ENCODE data around the gene NME9. TPM values are rescaled to one million over a fixed set of nuclear protein-coding genes. Genes with fewer than 3 reads are reported as not detected.

NME9 gene
- total RNA-seq, 1 donor from 2014 or later = not detected

GRCh38 chr3:138363322-138363721 is 33.7 kb upstream of the NME9 start:
- DNase-seq (ENCODE audit: low read depth, low spot score) = no peak

- no peak for DNase-seq (ENCODE audit: low read depth, low spot score)
These were observed 32.9 kb upstream of the NME9 start for GRCh38 chr3:138362538-138362937.

DNA sequence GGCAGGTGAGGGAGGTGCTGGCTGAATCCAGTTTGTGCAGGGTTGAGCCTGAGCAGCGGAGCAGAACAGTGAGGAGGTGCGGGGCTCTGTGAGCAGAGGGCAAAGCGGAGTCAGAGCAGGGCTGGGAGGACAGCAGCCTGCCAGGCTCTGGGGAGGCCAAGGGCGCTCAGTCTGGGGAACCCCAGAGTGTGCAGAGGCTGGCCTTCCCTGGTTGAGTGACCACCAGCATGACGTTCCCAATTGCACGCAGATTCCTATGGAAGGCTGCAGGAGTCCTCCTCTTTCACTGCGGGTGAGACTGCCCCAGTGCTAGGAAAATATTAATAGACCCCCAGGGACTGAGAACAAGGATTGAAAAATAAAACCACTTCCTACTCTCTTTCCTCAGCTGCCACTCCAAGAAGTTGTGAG is 31.9 kb upstream of the NME9 start:
- DNase-seq (ENCODE audit: low read depth, low spot score) = no peak

DNA sequence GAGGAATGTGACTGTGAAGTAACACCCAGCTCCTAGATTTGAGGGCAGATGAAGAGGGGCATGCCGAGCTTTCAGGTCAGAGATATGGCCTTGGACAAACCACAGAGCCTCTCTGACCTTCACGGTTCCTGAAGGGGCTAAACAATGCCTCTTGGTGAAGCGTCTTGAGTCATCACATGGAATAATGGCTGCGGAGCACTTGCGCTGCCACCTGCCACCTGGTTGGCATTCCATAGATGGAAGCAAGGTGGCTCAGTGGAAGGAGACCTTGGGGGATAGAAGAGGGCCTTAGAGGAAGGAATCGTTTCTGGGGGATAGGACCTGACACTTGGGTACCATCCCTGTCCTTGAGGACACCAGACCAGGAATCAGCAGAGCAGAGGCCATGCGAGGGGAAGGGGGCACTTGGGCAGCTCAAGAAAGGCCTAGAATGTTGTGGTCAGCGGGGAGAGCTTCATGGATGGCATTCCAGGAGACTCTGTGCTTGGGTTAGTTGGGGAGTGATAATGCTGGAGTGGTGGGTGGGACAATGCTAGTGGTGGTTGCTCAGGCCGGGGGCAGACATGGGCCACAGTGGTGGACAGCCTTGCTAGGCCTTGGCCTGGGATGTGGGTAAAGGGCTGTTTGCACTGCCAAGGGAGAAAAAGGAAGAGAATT is 31.3 kb upstream of the NME9 start:
- DNase-seq (ENCODE audit: low read depth, low spot score) = no peak

DNA sequence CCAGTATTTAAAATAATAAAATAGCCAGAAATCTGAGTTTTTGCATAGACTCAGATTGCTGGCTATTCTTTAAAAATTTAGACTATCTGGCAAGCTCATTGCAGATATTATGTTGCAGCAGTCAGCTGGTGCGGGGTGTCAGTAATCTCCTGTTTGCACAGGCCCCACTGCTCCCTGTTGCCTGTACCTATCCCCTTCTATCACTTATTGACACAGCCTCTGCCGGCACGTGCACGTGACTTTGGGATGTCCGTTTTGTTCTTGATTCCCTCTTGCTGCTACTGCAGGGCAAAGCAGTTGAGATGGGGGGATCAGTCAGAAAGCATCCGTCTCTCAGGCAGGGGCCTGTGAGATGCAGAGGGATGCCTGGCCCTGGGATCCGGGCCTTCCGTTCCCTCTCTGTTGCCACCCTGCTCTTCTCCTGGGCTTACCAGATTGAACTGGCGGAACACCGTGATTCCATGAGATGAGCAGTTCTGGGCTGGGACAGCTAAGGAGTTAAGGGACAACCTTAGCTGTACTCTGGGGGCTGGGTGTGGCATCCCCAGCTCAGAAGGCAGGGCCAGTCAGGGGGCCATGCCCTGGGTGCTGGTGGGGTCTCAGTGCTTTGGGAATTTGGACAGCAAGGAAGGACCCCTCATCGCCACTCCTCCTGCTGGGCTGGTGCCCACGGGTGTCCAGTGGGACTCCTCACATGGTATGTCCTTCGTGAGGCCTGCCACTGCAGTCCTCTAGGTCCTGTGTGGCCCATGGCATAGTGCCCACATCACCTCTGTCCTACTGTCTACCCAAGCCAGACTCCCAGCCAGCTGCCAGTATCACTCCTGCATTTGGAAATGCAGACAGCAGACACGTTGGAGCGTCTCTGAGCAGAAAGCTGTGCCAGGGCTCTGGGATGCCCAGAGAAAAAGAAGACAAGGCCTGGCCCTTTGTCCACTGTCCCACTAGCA is 30.5 kb upstream of the NME9 start:
- DNase-seq (ENCODE audit: low read depth, low spot score) = no peak

GRCh38 chr3:138359148-138359918 is 29.7 kb upstream of the NME9 start:
- DNase-seq (ENCODE audit: low read depth, low spot score) = no peak

GRCh38 chr3:138356730-138357405 is 27.2 kb upstream of the NME9 start:
- no peak for DNase-seq (ENCODE audit: low read depth, low spot score)

- no peak for DNase-seq (ENCODE audit: low read depth, low spot score)
These were observed 25.4 kb upstream of the NME9 start for GRCh38 chr3:138355071-138355470.

DNA sequence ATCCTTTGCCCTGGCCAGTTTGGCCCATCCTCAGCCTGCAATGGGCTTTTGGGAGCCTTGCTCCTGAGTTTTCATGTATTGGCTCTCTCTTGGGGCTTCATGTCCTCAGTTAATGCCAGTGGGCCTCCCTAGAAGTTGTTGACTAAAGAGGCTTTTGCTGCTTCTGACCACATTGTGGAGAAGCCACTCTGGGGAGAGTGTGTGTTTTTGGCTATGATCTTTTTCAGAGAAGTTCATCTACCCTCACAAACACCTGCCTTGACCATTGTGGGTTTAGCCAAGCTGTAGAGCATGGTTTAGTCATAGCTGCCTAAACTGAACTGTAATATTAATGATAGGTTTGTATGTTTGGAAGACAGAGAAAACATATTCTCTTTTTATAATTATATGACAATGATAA is 24.7 kb upstream of the NME9 start:
- DNase-seq (ENCODE audit: low read depth, low spot score) = no peak

GRCh38 chr3:138351916-138352550 is 22.4 kb upstream of the NME9 start:
- DNase-seq (ENCODE audit: low read depth, low spot score) = no peak

DNA sequence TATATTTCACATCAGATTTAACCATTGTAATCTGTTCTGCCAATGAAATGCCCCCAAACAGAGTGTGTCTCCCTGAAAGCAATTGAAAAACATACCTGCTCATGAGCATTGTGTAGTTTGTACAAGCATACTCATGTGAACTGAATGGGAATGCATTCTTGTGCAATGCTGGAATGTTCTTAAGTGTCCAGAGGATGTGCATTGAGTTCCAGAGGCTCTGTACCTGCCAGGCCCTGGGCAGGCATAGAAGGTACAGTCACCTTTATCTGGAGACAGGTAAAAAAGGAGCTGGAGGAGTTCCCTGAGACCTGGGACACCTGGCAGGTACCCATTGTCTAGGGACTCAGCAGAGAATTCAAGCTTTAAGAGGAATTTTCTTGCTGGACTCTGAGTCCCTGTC is 21.5 kb upstream of the NME9 start:
- no peak for DNase-seq (ENCODE audit: low read depth, low spot score)

- DNase-seq (ENCODE audit: low read depth, low spot score) = no peak
These were observed 20.4 kb upstream of the NME9 start for GRCh38 chr3:138349926-138350665.

DNA sequence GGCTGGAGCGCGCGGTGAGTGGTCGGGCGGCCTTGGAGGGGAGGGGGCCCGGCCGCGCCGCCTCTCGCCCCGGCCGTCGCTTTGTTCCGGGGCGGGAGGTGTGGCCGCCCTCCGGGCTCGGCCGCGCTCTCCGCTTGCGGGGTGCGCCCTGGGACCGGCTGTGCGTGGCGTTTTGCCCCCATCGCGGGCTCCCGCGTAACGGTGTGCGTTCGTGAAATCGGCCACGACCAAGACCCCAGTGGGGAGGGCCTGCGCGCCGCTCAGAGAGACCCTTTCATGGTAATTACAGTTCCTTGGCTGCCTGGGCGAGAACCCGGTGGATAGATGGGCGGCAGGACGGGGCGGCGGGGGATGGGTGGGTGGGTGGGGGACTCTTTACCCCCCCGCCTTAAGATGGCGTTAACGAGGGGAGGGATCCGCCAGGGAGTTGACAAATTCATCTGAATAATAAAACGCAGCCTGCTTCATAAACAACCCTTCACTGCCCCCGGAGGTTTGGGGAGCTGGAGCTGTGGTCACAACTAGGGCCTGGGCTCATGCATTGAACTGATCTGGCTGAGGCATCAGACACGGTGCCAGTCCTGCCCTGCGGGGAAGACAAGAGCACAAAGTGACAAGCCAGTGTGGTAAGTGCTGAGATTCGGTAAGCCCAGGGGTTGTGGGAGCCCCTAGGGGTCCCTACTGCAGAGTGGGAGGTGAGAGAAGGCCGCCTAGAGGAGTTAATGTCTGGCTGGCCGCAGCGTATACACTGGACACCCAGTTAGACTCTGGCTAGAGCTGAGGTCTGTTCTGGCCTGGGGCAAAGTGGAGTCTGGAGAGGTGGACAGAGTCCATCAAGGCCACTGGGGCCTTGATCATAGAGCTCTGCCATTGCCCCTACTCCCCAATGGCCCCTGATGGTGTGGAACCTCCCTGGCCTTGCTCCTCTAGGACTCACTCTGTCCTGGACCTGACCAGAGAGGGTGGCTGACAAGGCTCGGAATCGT is 19.4 kb upstream of the NME9 start:
- DNase-seq (ENCODE audit: low read depth, low spot score) = no peak

DNA sequence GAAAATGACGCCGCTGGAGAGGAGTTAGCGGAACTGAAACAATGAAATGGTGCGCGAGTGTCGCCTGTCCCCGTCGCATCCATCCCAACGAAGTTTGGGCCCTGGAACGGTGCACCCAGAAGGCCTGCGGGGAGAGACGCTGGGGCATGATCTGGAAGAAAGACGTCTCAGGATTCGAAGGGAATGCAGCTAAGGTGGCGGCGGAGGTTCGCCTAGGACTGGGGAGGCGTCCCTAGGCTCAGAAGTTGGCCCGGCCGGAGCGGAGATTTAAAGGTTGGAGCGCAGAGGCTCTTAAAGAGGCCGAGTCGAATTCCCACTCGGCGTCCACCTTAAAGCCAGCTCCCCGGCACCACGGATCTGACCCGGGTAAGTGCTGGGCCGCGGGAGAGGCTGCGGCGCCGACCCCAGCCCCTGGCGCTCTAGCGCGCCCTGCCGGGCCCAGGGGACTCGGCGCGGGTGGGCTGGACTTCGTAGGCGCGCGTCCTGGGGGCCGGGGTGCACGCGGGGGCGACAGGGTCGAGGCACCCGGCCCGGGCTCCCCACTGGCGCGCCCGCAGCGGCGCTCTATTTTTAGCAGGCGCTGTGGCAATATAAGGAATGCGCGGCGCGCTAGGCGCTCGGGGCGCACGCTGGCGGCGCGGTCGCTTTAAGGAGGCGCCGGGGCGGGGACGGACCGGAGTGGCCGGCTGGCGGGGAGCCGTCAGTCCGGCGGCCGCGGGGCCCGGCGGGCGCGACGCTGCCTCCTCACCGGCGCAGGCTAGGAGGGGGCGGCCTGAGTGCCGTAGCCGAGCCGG is 18.5 kb upstream of the NME9 start, which contains the start of gene MRAS:
TSS of gene MRAS (plus strand) at position 620 of the 794 bp plus-strand sequence. CDS start 24,305 bp downstream, outside the sequence.
- no peak for DNase-seq (ENCODE audit: low read depth, low spot score)

DNA sequence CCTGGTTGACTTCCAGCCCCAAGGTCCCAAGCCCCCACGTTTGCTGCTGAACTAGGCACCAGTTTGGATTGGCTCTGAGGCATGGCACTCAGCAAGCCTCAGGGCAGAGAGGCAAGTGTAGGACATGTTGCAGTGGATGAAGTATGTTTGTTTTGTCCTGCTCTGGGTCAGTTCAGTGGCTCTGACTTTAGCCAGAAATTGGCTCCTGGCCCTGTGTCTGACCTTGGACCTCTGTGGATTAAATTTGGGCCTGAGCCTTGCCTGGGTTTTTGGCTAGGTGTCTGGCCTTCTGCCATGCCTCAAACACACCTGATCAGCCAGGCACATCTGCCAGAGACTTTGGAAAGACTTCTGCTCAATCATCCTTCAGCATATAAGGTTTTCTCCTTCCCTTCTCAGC is 15.1 kb upstream of the NME9 start:
- DNase-seq (ENCODE audit: low read depth, low spot score) = no peak

DNA sequence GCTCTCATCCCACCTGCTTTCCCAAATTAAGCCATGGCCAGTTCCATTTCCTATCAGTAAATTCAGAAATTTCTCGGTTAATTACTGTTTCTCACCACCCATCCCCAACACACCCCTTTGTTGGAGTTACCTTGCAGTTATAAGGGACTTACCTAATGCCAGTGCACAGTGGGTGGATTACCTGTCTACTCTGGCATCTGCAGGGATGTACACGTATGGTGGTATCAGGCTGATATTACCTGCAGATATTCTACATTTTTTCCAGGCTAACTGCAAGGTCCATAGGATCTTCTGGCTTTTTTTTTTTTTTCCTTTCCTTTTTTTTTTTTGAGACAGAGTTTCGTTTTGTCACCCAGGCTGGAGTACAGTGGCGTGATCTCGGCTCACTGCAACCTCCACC is 10.9 kb upstream of the NME9 start:
- no peak for DNase-seq (ENCODE audit: low read depth, low spot score)

DNA sequence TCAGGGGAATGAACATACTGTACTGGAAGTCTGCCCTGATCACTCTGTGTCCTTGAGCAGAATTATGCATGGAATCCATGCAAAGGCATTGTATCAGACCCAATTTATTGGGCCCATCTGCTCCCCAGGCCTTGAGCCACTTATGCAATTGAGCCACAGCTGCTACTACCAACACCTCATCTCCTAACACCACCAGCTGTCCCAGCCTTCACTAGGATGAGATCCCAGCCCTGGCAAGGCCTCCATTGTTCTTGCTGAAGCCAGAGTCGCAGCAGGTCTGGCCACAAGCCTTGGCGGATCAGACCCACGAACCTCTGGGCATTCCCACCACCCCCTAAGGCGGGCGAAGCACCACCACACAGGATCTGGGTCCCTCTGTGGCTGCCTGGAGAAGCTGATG is 9.2 kb upstream of the NME9 start:
- no peak for DNase-seq (ENCODE audit: low read depth, low spot score)

- no peak for DNase-seq (ENCODE audit: low read depth, low spot score)
These were observed 8.6 kb upstream of the NME9 start for GRCh38 chr3:138338244-138338643.
